Subcutaneous abdominal adipose tissue (tissue), 5 donors: ENCODE results near the gene ZNF407.

Source experiments
- H3K27ac ChIP-seq: one replicate; pipeline ENCODE4 v1.7.0; 2013; ENCODE audit warnings: low read depth, mild to moderate bottlenecking, inconsistent platforms, low read length, moderate library complexity
- H3K27me3 ChIP-seq, 5 donors: one replicate each; pipeline ENCODE4 v1.7.0; 2013; ENCODE audit warnings: low read length in 5 of 5, inconsistent platforms in 1 of 5; ENCODE audit not compliant: control insufficient read depth in 5 of 5, insufficient read depth in 4 of 5
- H3K36me3 ChIP-seq, 5 donors: one replicate each; pipeline ENCODE4 v1.7.0; 2013; ENCODE audit warnings: low read length in 5 of 5; ENCODE audit not compliant: control insufficient read depth in 5 of 5, insufficient read depth in 5 of 5
- H3K4me1 ChIP-seq, 5 donors: one replicate each; pipeline ENCODE4 v1.7.0; 2013; ENCODE audit warnings: low read length in 5 of 5, mild to moderate bottlenecking in 3 of 5, moderate library complexity in 1 of 5; ENCODE audit not compliant: control insufficient read depth in 5 of 5, insufficient read depth in 5 of 5
- H3K4me3 ChIP-seq, 5 donors: one replicate each; pipeline ENCODE4 v1.7.0; 2013; ENCODE audit warnings: low read length in 5 of 5, low read depth in 1 of 5
- H3K9ac ChIP-seq, 5 donors: one replicate each; pipeline ENCODE4 v1.7.0; 2013; ENCODE audit warnings: low read length in 5 of 5, mild to moderate bottlenecking in 4 of 5, moderate library complexity in 3 of 5
- H3K9me3 ChIP-seq, 5 donors: one replicate each; pipeline ENCODE4 v1.7.0; 2013; ENCODE audit warnings: low read length in 5 of 5; ENCODE audit not compliant: control insufficient read depth in 5 of 5
- donor health status: healthy.
- donor health status: healthy.
- donor health status: healthy.
- donor health status: healthy.
- donor health status: healthy.

ZNF407 gene

DNA sequence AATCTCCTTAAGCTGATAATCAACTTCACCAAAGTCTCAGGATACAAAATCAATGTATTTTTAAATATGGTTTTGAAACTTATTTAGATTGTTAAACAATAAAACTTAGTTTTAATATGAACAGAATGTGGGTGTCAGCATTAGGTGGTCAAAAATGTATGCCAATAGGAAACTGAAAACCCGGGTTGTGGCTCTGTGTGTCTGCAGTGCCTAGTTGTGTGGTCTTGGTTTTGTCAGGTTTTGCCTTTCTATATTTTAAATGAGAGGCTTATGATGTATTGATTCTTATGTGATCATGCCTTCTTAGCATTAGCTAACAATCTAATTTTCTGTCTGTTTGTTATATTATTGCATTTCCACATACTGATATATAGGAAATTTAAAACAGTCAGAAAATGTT lies 227.8 kb downstream of the ZNF407 start:
- Histone ChIP-seq H3K27me3 (no peaks in the 10 kb centered on the region), H3K4me3 (no peak overlapping the region), H3K27ac (no peak overlapping the region), H3K9ac (no peak overlapping the region), H3K36me3 (no peaks in the 10 kb centered on the region), H3K9me3 (no peaks in the 10 kb centered on the region), H3K4me1 (peaks cover 2 to 28% (median 12%) of the 10 kb centered on the region in 5 donors)

DNA sequence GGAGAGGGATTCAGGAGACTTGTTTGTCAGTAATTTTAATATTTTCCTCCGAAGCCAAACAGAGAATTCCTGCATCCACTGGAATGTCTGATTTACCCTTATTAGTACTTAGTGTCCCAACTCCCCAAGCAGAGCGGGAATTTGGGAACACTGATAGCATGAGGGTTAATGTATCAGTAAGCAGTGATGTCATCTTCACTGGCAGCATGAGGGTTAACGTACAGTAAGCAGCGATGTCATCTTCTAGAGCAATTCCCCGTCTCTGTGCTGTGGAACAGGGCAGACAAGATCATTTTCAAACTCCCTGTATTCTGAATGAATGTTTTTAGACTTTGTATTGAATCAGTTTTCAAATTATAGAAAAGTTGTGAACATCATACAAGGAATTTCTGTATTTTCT lies 228.9 kb downstream of the ZNF407 start:
- no peak overlapping the region for H3K27ac ChIP-seq
- H3K27me3 ChIP-seq: no peaks in the 10 kb centered on the region
- H3K9ac ChIP-seq: no peak overlapping the region
- H3K9me3 ChIP-seq: no peaks in the 10 kb centered on the region
- H3K36me3 ChIP-seq: no peaks in the 10 kb centered on the region
- H3K4me3 ChIP-seq: no peak overlapping the region
- peaks cover 2 to 28% (median 12%) of the 10 kb centered on the region in 5 donors for H3K4me1 ChIP-seq

DNA sequence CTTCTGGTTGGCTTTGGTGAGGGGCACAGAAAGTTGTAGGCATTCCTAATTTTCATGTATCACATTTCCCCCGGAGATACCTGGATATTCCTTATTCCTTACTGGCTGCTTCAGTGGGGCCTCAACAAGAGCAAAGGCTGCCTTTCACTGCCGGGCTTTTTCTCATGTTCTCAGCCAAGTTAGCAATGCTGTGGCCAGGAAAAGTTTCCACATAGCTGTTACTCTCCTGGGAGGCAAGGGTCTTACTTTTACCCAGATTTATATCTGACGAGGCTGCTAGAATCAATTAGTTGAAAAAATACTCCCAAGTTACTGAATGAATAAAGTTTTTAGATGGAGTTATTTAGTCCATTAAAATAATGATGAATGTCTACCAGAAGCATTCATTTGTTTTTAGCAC lies 230.5 kb downstream of the ZNF407 start:
- Histone ChIP-seq H3K36me3 (no peaks in the 10 kb centered on the region), H3K9me3 (no peaks in the 10 kb centered on the region), H3K4me3 (no peak overlapping the region), H3K27me3 (no peaks in the 10 kb centered on the region), H3K4me1 (peaks cover 2 to 28% (median 12%) of the 10 kb centered on the region in 5 donors), H3K27ac (no peak overlapping the region), H3K9ac (no peak overlapping the region)

DNA sequence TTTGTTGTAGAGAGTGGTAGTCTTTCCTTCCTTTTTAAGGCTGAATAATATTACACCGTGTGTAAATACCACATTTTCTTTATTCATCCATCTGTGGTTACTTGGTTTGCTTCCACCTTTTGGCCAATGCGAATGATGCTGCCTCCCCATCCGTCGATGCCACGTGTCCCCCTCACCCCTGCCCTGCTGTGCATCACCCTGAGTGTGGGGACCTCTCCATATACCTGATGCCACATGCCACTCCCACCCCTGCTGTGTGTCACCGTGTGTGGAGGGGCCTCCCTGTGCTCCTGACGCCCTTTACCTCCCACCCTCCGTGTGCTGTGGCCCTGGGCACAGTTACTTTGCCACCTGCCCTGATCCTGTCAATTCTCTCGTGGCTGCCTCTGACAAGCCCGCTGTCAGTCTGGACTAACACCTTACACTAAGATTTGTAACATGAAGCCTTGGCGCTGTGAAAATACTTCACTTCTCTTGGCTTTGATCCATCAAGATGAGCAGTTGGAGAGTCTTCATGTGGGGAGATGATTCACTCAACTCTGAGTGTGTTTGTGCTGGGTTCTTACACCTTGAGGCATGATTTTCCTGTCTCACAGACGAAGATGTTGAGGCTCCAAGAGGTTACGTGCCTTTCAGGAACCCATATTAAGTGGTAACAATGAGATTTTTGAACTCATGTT lies 234.0 kb downstream of the ZNF407 start:
- Histone ChIP-seq H3K9ac (no peak overlapping the region), H3K4me1 (peaks cover 2 to 25% (median 12%) of the 10 kb centered on the region in 5 donors), H3K27me3 (no peaks in the 10 kb centered on the region), H3K4me3 (no peak overlapping the region), H3K36me3 (no peaks in the 10 kb centered on the region), H3K9me3 (no peaks in the 10 kb centered on the region), H3K27ac (no peak overlapping the region)

DNA sequence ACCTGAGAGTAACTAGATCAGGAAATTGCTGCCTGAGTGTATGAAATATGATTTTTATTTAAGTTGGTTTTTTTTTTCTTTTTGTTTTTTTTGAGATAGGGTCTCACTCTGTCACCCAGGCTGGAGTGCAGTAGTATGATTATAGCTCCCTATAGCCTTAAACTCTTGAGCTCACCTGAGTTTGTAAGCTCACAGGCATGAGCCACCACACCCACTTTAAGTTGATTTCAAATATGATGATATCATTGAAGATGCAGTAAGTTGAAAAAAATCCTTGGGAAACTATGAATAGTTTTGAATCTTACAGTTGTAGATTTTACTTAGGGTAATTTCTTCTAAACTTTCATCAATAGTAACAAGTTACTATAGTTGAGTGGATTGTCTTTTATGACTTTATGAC lies 234.7 kb downstream of the ZNF407 start:
- H3K9me3 ChIP-seq: no peaks in the 10 kb centered on the region
- no peaks in the 10 kb centered on the region for H3K27me3 ChIP-seq
- no peak overlapping the region for H3K4me3 ChIP-seq
- no peak overlapping the region for H3K27ac ChIP-seq
- H3K36me3 ChIP-seq: no peaks in the 10 kb centered on the region
- peaks cover 2 to 18% (median 12%) of the 10 kb centered on the region in 5 donors for H3K4me1 ChIP-seq
- no peak overlapping the region for H3K9ac ChIP-seq

DNA sequence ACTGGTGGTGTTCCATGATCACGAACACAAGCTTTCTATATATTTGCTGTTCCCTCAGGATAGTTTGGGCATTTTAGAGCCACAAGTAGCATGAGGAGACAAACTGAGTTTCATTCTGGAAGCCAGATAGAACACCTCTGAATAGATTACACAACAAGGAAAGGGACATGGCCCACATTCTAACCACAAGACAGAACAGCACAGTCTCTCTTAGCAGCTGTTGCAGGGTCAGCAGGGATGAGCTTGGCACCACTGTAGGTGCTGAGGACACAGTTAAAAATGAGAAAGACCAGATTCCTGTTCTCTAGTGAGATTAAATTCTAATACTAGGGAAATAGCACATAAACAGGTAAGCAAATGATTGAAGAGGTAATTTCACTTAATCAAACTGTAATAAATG lies 235.3 kb downstream of the ZNF407 start:
- no peak overlapping the region for H3K27ac ChIP-seq
- no peaks in the 10 kb centered on the region for H3K36me3 ChIP-seq
- no peaks in the 10 kb centered on the region for H3K9me3 ChIP-seq
- H3K9ac ChIP-seq: no peak overlapping the region
- H3K27me3 ChIP-seq: no peaks in the 10 kb centered on the region
- peaks cover under 1 to 12% (median 7%) of the 10 kb centered on the region in 5 donors for H3K4me1 ChIP-seq
- H3K4me3 ChIP-seq: no peak overlapping the region

DNA sequence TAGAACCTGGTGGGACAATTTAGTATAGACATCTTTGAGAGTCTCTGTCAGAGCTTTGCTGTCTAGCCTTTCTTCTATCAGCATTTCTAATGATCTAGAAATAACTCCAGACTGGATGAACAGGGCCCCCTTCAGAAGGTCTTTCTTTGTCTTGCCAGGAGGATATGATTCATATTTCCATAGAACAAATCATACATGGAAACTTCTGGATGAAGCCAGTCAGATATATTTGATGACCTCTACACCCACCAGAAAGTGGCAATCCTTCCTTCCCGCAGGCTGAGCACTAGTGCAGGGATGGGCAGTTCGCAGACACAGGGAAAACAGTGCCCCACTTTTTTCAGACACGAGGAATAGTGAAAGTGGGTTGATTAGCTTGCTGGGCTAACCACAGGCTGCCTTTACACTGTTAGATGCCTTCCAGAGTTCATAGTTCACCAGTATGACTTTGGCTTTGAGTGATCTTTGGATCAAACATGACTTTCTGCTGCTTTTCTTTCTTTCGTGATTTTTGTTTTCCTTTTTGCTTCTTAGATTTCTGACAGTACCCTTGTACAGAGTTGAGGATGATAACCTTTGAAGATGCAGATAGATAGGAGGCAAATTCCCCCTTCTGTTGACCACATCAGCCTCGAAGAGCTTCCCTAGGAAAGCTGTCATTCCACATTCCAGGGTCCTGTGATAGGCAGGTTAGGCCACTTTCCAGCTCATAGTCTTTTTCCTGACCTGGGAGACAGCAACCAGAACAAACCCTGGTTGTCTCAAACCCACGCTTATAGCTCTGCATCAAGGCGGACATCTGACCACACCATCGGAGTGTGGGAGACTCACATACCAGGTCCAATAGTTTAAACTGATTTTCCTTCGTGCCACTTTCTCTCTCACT lies 237.0 kb downstream of the ZNF407 start:
- no peaks in the 10 kb centered on the region for H3K9me3 ChIP-seq
- no peak overlapping the region for H3K27ac ChIP-seq
- H3K4me3 ChIP-seq: no peak overlapping the region
- H3K9ac ChIP-seq: no peak overlapping the region
- no peaks in the 10 kb centered on the region for H3K27me3 ChIP-seq
- peaks cover 0 to 4% (median 0%) of the 10 kb centered on the region in 5 donors for H3K36me3 ChIP-seq
- peaks cover 0 to 3% (median 0%) of the 10 kb centered on the region in 5 donors for H3K4me1 ChIP-seq

DNA sequence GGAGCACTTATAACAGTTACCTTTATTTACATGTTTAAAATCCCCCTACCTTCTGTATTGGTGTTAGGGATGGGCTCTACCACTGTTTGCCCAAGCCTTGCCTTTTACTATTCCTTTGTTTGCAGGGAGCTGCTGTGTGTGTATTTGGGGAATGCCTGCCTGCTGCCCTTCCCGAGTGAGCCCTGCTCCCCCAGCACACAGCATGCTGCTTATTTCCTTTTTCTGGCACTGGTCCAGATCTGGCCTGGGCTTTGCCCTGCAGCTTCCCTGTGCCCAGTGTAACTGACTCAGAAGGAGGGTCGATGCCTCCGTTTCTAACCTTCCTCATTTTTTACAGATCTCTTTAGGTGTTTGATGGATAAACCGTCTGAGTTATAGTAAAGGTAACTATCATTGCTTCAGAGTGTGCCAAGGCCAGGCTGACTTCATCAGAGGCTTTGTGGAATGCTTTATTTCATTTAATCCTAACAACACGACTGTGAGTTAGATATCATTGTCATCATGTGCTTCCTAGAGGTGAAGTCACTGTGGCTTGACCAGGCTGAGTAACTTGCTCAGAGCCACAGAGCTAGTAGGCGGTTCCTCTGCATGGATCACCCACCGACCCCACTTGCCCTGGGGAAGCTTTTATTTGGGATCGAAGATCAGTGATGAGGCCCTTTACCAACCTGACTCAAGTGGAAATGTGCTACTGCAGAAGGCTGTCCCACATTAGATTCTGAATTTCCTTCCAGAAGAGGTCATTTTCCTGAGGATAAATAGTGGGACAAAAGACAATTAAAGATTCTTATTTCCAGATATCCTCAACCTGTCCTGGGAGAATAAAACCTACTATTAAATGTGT lies 238.8 kb downstream of the ZNF407 start:
- Histone ChIP-seq H3K4me3 (no peak overlapping the region), H3K4me1 (peaks cover 0 to 6% (median 0%) of the 10 kb centered on the region in 5 donors), H3K9ac (no peak overlapping the region), H3K36me3 (peaks cover 0 to 4% (median 0%) of the 10 kb centered on the region in 5 donors), H3K27ac (no peak overlapping the region), H3K27me3 (no peaks in the 10 kb centered on the region), H3K9me3 (no peaks in the 10 kb centered on the region)

DNA sequence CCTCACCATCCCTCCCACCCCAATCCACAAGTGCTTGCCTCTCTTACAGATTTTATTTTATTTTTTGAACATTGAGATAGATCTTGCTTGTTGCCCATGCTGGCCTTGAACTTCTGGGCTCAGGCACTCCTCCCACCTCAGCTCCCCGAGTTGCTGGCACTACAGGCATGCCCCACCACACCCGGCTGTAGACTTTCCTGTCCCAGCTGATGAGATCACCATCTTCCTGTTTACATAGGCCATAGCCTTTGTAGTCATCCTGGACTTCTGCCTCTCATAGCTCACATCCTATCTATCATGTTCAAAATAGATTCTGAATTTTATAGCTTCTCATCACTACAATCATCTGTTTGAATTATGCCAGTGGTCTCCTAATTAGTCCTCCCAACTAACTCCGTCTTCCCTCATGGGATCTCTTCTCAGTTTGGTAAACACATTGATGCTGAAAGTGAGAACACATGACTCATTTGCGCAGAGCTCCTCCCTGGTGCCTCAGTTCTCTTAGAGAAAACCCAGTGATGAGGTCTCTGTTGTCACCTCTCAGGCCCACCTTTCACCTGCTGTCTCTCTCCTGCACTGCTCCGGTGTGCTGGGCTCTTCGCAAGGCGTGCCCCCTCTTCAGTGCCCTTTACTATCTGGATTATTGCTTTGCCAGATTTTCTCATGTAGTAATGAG lies 243.0 kb downstream of the ZNF407 start:
- H3K4me3 ChIP-seq: no peak overlapping the region
- peaks cover 0 to 4% (median 0%) of the 10 kb centered on the region in 5 donors for H3K36me3 ChIP-seq
- H3K9ac ChIP-seq: no peak overlapping the region
- H3K4me1 ChIP-seq: peaks cover 0 to 11% (median 0%) of the 10 kb centered on the region in 5 donors
- H3K27me3 ChIP-seq: no peaks in the 10 kb centered on the region
- H3K27ac ChIP-seq: no peak overlapping the region
- no peaks in the 10 kb centered on the region for H3K9me3 ChIP-seq
